Suprapubic skin (tissue), 4 donors: Measurements from ENCODE around the gene TGFB2. TPM values are rescaled to one million over a fixed set of nuclear protein-coding genes. Genes with fewer than 3 reads are reported as not detected.

Source experiments
- DNase-seq, 2 donors: peaks; one replicate each; pipeline ENCODE4 v3.0.0-alpha.2; 2019; ENCODE audit warnings: low spot score in 2 of 2
- H3K27ac ChIP-seq: fragments of 200-600 bp; sonication (generic); one replicate; pipeline ENCODE4 v1.5.1; 2019
- H3K27me3 ChIP-seq: fragments of 200-600 bp; sonication (generic); one replicate; pipeline ENCODE4 v1.5.1; 2019
- H3K36me3 ChIP-seq: fragments of 200-600 bp; sonication (generic); one replicate; pipeline ENCODE4 v1.5.1; 2019
- H3K4me1 ChIP-seq: fragments of 200-600 bp; sonication (generic); one replicate; pipeline ENCODE4 v1.5.1; 2019
- H3K4me3 ChIP-seq: fragments of 200-600 bp; sonication (generic); one replicate; pipeline ENCODE4 v1.5.1; 2019; ENCODE audit warnings: mild to moderate bottlenecking
- H3K9me3 ChIP-seq: fragments of 200-600 bp; sonication (generic); one replicate; pipeline ENCODE4 v1.5.1; 2019
- CTCF ChIP-seq, 2 donors: fragments of 200-600 bp in 1 of 2; fragments of 450-650 bp in 1 of 2; sonication (generic) in 1 of 2; IDR thresholded peaks; one replicate each; pipeline ENCODE4 v1.5.1; 2016 to 2019; ENCODE audit warnings: antibody characterized with exemption in 2 of 2, mild to moderate bottlenecking in 1 of 2, moderate library complexity in 1 of 2
- EP300 ChIP-seq: sonication (generic); formaldehyde crosslinking; IDR thresholded peaks from one replicate; pipeline ENCODE4 v1.6.1; 2017; ENCODE audit warnings: antibody characterized with exemption
- POLR2A ChIP-seq, 2 donors: fragments of 450-650 bp; IDR thresholded peaks; one replicate each; pipeline ENCODE4 v1.6.1; 2017; ENCODE audit warnings: antibody characterized with exemption in 2 of 2, mild to moderate bottlenecking in 2 of 2, moderate library complexity in 2 of 2
- POLR2AphosphoS5 ChIP-seq, 3 donors: sonication (generic); formaldehyde crosslinking; IDR thresholded peaks; one replicate each; pipeline ENCODE4 v1.6.1; 2017; ENCODE audit warnings: antibody characterized with exemption in 3 of 3
- WGBS: methylation state at CpG from one replicate; pipeline ENCODE4 v1.1.5; 2018; 5-methylcytosine and 5-hydroxymethylcytosine counted together
- total RNA-seq, 4 donors: library from RNA; depleted of rRNA; stranded (reverse); fragments of >200 nt; gene quantifications; one replicate each; pipeline ENCODE4 v1.1.0, GENCODE V29; 2016

Gene TGFB2
- total RNA-seq, 4 donors from 2014 or later = 0.60 to 3.9 (median 3.0) TPM

DNA sequence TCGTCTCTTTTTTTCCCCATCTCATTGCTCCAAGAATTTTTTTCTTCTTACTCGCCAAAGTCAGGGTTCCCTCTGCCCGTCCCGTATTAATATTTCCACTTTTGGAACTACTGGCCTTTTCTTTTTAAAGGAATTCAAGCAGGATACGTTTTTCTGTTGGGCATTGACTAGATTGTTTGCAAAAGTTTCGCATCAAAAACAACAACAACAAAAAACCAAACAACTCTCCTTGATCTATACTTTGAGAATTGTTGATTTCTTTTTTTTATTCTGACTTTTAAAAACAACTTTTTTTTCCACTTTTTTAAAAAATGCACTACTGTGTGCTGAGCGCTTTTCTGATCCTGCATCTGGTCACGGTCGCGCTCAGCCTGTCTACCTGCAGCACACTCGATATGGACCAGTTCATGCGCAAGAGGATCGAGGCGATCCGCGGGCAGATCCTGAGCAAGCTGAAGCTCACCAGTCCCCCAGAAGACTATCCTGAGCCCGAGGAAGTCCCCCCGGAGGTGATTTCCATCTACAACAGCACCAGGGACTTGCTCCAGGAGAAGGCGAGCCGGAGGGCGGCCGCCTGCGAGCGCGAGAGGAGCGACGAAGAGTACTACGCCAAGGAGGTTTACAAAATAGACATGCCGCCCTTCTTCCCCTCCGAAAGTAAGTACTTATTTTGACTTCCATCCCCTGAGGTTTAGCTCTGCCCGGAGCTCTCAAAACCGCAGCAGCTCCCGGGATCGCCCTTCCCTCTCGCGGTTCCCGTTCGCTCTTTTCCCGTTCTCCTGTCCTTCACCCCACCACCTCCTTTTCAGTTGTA, 1.5 kb downstream of the TGFB2 start:
- TF ChIP-seq POLR2A (IDR thresholded peaks at IDR 0.05) = no peak
- TF ChIP-seq CTCF (IDR thresholded peaks at IDR 0.05) = no peak
- TF ChIP-seq EP300 = no peak
- TF ChIP-seq POLR2AphosphoS5 (IDR thresholded peaks at IDR 0.05) = no peak

DNA sequence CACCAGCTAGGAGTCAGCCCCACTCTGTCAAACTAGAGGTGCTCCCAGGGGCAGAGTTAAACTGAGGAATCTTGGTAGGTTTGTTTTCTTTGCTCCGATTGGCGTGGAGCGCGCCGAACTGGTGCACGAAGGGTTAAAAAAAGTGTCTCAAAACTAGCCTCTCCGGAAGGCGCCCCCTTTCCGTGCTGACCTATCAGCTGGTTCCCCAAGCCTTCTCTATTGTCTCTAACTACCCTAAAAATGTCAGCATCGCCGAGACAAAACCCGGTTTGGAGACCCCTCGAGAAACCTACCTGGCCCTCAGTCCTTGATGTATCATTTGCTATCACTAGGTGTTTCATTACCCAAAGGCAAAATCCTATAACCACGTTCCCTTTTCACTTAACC, 2.2 kb downstream of the TGFB2 start:
- WGBS = 4% methylated on average over 14 of the region's 14 CpGs
- H3K9me3 ChIP-seq = no peaks in the 10 kb centered on the region
- peaks cover 48% of the 10 kb centered on the region for H3K4me1 ChIP-seq
- H3K4me3 ChIP-seq = peak overlapping the region; percentile 77
- H3K27ac ChIP-seq = peak overlapping the region; percentile 78
- no peak for TF ChIP-seq POLR2A (IDR thresholded peaks at IDR 0.05)
- TF ChIP-seq EP300 = no peak
- TF ChIP-seq POLR2AphosphoS5 (IDR thresholded peaks at IDR 0.05) = no peak
- TF ChIP-seq CTCF (IDR thresholded peaks at IDR 0.05) = no peak
- no peak for DNase-seq
- no peaks in the 10 kb centered on the region for H3K27me3 ChIP-seq
- H3K36me3 ChIP-seq = no peaks in the 10 kb centered on the region

More for the DNA sequence above, 1.5 kb downstream of the TGFB2 start:
- under 1% methylated on average over 39 of the region's 39 CpGs for WGBS
- Histone ChIP-seq H3K27me3 (no peaks in the 10 kb centered on the region), H3K36me3 (no peaks in the 10 kb centered on the region), H3K9me3 (no peaks in the 10 kb centered on the region), H3K4me1 (peaks cover 44% of the 10 kb centered on the region), H3K4me3 (peak overlapping the region; percentile 77), H3K27ac (peak overlapping the region; percentile 78)
- peak in 1 of 2 donors; percentile 80 for DNase-seq

DNA sequence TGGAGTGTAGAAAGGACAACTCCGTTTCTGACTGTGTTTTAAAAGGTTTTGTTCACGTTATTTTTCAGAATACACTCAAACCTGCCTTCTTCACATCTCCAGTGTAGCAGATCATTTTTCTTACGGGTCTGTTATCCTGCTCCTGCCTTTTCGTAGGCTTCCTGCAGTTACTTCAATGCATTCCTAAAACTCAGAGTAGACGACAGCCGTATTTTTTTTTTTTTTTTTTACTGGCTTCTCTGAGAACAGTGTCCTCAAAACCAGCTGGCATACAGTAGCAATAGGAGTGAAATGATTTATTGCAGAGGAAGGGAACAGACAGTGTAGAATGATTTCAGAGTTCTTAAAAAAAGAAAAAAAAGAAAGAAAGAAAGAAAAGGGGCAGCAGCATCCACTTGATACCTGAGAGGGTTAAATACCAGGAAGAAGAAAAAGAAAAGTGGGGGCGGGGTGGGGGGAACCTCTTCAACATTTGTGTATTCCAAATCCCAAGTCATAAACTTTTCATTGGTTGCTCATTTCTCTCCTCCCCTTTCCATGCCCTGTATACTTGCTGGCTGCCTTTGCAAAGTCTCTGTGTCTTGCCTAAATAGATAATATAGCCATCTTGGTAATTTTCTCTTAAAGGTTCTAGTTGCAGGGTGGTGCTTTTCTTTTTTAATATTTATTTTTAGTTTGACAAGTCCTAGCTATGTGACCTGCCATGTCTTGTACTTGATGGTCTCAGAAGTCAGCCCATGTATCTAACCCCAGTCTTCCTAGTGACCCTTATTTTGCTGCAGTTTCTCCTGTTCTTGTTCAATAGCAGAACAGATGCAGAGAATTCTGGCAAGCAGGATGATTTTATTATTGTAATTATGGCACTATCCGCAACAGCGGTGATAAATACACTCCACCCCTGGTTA, 2.8 kb downstream of the TGFB2 start:
- WGBS = 12% methylated on average over 9 of the region's 9 CpGs

GRCh38 chr1:218348628-218349071, 3.5 kb downstream of the TGFB2 start:
- H3K9me3 ChIP-seq = no peaks in the 10 kb centered on the region
- WGBS = 33% methylated on average over 3 of the region's 3 CpGs

More for the DNA sequence above, 2.8 kb downstream of the TGFB2 start:
- H3K9me3 ChIP-seq = no peaks in the 10 kb centered on the region
- TF ChIP-seq EP300 = no peak
- H3K27ac ChIP-seq = peak overlapping the region; percentile 78
- no peaks in the 10 kb centered on the region for H3K36me3 ChIP-seq
- H3K27me3 ChIP-seq = no peaks in the 10 kb centered on the region
- peaks cover 48% of the 10 kb centered on the region for H3K4me1 ChIP-seq
- peak overlapping the region; percentile 77 for H3K4me3 ChIP-seq
- DNase-seq = no peak

More at GRCh38 chr1:218348628-218349071, 3.5 kb downstream of the TGFB2 start:
- no peaks in the 10 kb centered on the region for H3K27me3 ChIP-seq
- peaks cover 48% of the 10 kb centered on the region for H3K4me1 ChIP-seq
- DNase-seq = no peak
- peak overlapping the region; percentile 77 for H3K4me3 ChIP-seq
- TF ChIP-seq POLR2A (IDR thresholded peaks at IDR 0.05) (no peak), EP300 (no peak), CTCF (IDR thresholded peaks at IDR 0.05) (no peak), POLR2AphosphoS5 (IDR thresholded peaks at IDR 0.05) (no peak)
- peak overlapping the region; percentile 78 for H3K27ac ChIP-seq
- H3K36me3 ChIP-seq = no peaks in the 10 kb centered on the region
